Muscle of leg (tissue), 11 donors: ENCODE data around the gene COL1A1. TPM values are rescaled to one million over a fixed set of nuclear protein-coding genes. Genes with fewer than 3 reads are reported as not detected.
A peak's percentile ranks its signal among the peaks of the same experiment; 100 is the strongest.

Experiments
- DNase-seq: peaks from one replicate; pipeline ENCODE4 v3.0.0; 2013
- H3K27ac ChIP-seq: one replicate; pipeline ENCODE4 v1.5.1; 2013; ENCODE audit warnings: mild to moderate bottlenecking, low read length, control low read depth
- H3K27me3 ChIP-seq: one replicate; pipeline ENCODE4 v1.6.1; 2013; ENCODE audit warnings: low read length; ENCODE audit not compliant: control insufficient read depth, insufficient read depth
- H3K36me3 ChIP-seq: one replicate; pipeline ENCODE4 v1.6.1; 2013; ENCODE audit warnings: low read length; ENCODE audit not compliant: control insufficient read depth, insufficient read depth
- H3K4me1 ChIP-seq: one replicate; pipeline ENCODE4 v1.6.1; 2013; ENCODE audit warnings: low read length; ENCODE audit not compliant: control insufficient read depth, insufficient read depth
- H3K4me3 ChIP-seq: one replicate; pipeline ENCODE4 v1.5.1; 2013; ENCODE audit warnings: low read length, control low read depth
- H3K9me3 ChIP-seq: replicated peaks from 2 replicates; pipeline ENCODE4 v1.6.1; 2013; ENCODE audit warnings: low read depth, low read length; ENCODE audit not compliant: control insufficient read depth
- WGBS: methylation state at CpG from one replicate; pipeline ENCODE4 v1.1.5; 2013; ENCODE audit warnings: missing lambda C conversion rate; ENCODE audit not compliant: insufficient coverage; 5-methylcytosine and 5-hydroxymethylcytosine counted together
- polyA plus RNA-seq, 8 donors: library from polyadenylated mRNA; unstranded; fragments of 120-200 nt; gene quantifications; one replicate each; pipeline versions ENCODE4 v1.2.1 to v1.2.3, GENCODE V29; 2013; ENCODE audit warnings: inconsistent platforms in 1 of 8, low replicate concordance in 1 of 8; ENCODE audit not compliant: insufficient read length in 8 of 8, insufficient read depth in 1 of 8
- total RNA-seq: library from RNA; stranded (reverse); fragments of 120-200 nt; gene quantifications from one replicate; pipeline ENCODE4 v1.2.4, GENCODE V29; 2013

COL1A1 gene
- total and polyA plus RNA-seq, 9 donors: 2,579 to 9,345 (median 4,374) TPM

GRCh38 chr17:50146230-50146926 lies 55.1 kb downstream of the COL1A1 start:
- Histone ChIP-seq H3K36me3 (peaks cover 53% of the 10 kb centered on the region), H3K4me1 (peaks cover 46% of the 10 kb centered on the region), H3K27ac (peak overlapping the region; percentile 84), H3K4me3 (no peak overlapping the region), H3K27me3 (no peaks in the 10 kb centered on the region), H3K9me3 (no peaks in the 10 kb centered on the region)
- DNase-seq: peak; percentile 21
- WGBS: 62% methylated on average over 2 of the region's 10 CpGs

GRCh38 chr17:50145532-50146229 lies 55.8 kb downstream of the COL1A1 start:
- H3K27me3 ChIP-seq: no peaks in the 10 kb centered on the region
- H3K4me1 ChIP-seq: peaks cover 47% of the 10 kb centered on the region
- H3K27ac ChIP-seq: no peak overlapping the region
- WGBS: 42% methylated on average over 6 of the region's 11 CpGs
- peaks cover 60% of the 10 kb centered on the region for H3K36me3 ChIP-seq
- H3K9me3 ChIP-seq: no peaks in the 10 kb centered on the region
- H3K4me3 ChIP-seq: no peak overlapping the region
- peak; percentile 11 for DNase-seq

DNA sequence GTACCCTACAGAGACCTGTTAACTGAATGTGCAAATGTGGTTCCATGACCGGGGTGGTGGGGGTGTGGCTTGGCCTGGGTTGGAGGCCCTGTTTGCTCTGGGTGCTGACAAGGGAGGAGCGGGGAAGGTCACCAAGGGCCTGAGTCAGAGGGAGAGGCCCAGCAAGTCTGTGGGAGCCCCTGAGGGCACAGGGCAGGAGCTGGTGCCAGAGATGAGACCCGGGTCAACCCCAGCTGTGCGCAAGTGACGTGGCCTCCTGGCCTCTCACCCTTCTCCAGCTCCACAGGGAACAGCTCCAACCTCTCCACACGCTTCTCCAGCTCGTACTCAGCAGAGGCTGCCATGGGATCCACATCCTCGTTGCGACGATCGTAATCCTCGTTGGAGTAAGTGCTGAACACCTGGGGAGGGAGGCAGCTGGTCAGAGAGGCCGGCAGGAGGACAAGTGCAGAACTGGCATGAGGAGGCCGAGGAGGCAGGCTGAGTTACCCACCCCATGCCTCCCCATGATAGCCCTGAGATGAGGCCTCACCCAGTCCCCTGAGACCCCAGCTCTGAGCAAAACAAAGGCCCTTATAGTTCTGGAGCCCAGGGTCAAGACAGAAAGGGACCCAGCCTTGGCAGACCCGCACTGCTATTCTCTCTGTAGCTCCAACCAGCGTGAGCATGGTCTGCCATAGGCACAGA lies 56.4 kb downstream of the COL1A1 start:
- Histone ChIP-seq H3K4me3 (no peak overlapping the region), H3K9me3 (no peaks in the 10 kb centered on the region), H3K4me1 (peaks cover 54% of the 10 kb centered on the region), H3K36me3 (peaks cover 67% of the 10 kb centered on the region), H3K27me3 (no peaks in the 10 kb centered on the region), H3K27ac (no peak overlapping the region)
- WGBS: 60% methylated on average over 8 of the region's 16 CpGs
- peak; percentile 11 for DNase-seq

DNA sequence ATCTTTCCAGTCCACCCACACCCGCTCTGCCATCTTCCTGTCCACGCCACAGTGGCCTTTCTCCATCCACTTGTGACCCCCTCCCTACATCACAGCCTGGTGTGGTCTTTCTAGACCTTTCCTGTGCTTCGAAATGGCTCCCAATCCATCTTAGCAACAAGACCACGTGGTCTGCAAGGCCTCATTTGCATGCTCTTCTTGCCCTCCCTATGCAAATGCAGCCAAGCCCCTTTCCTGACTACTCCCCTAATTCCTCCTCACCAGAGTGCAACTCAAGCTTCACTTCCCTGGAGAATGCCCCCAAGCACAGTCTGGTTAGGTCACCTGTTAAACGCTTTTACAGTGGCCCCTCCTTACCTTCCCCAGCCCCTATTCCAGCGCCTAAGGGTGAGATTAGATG lies 57.1 kb downstream of the COL1A1 start:
- H3K36me3 ChIP-seq: peaks cover 73% of the 10 kb centered on the region
- WGBS: 65% methylated on average over 4 of the region's 6 CpGs
- DNase-seq: no peak
- no peaks in the 10 kb centered on the region for H3K9me3 ChIP-seq
- no peak overlapping the region for H3K4me3 ChIP-seq
- no peak overlapping the region for H3K27ac ChIP-seq
- peaks cover 53% of the 10 kb centered on the region for H3K4me1 ChIP-seq
- H3K27me3 ChIP-seq: no peaks in the 10 kb centered on the region

GRCh38 chr17:50143461-50144176 lies 57.8 kb downstream of the COL1A1 start:
- H3K4me1 ChIP-seq: peaks cover 47% of the 10 kb centered on the region
- H3K9me3 ChIP-seq: no peaks in the 10 kb centered on the region
- H3K4me3 ChIP-seq: no peak overlapping the region
- H3K36me3 ChIP-seq: peaks cover 80% of the 10 kb centered on the region
- DNase-seq: no peak
- no peaks in the 10 kb centered on the region for H3K27me3 ChIP-seq
- WGBS: 79% methylated on average over 5 of the region's 20 CpGs
- H3K27ac ChIP-seq: no peak overlapping the region

GRCh38 chr17:50141745-50142110 lies 59.7 kb downstream of the COL1A1 start:
- H3K27me3 ChIP-seq: no peaks in the 10 kb centered on the region
- no peaks in the 10 kb centered on the region for H3K9me3 ChIP-seq
- 61% methylated on average over 6 of the region's 8 CpGs for WGBS
- H3K4me1 ChIP-seq: peaks cover 28% of the 10 kb centered on the region
- peaks cover 98% of the 10 kb centered on the region for H3K36me3 ChIP-seq
- no peak overlapping the region for H3K4me3 ChIP-seq
- H3K27ac ChIP-seq: no peak overlapping the region
- DNase-seq: no peak

GRCh38 chr17:50141026-50141744 lies 60.2 kb downstream of the COL1A1 start:
- DNase-seq: peak; percentile 7
- no peak overlapping the region for H3K4me3 ChIP-seq
- H3K9me3 ChIP-seq: no peaks in the 10 kb centered on the region
- H3K36me3 ChIP-seq: peaks cover 98% of the 10 kb centered on the region
- H3K27me3 ChIP-seq: no peaks in the 10 kb centered on the region
- WGBS: 87% methylated on average over 4 of the region's 16 CpGs
- no peak overlapping the region for H3K27ac ChIP-seq
- H3K4me1 ChIP-seq: peaks cover 23% of the 10 kb centered on the region

DNA sequence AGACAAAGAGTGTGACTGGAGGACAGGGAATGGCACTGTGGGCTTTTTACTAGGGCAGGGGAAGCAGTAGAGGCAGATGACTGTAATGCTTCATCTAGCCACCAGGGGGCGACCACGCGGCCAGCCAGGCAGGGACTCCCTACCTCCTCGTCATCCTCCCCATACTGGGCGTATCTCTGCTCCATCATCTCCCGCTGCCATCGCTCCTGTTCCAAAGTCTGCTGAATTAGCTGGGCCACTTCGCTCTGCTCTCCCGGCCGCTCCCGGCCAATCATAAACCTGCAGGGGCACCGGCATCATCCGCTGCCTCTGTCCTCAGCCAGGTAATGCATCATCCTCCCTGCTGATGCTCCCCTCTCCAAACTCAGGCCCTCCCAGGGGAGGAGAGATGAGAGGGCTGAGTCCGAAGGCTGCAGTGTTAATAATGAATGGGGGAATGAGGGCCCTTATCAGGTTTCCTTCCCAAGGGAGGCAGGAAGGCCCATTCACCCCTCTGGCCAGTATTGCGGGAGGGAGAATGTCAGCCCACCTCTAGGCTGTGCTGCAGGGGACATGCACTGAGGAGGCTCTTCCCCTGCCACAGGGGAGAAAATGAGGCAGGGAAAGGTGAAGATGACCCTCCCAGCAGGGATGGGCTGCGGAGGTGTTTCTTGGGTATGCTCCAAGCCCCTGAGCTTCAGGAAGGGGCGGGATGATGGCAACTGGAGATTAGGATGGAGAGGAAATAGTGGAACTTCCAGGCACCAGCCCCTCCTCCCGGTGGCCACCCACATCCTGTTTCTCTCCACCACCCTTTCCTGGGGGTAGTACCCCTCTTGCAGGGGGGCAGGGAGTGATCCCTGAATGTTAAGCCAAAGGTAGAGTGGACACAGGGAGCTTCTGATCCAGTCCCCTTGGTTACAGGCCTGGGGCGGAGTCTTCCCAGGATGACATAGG lies 61.2 kb downstream of the COL1A1 start:
- Histone ChIP-seq H3K36me3 (peaks cover 99% of the 10 kb centered on the region), H3K4me3 (no peak overlapping the region), H3K9me3 (no peaks in the 10 kb centered on the region), H3K27me3 (no peaks in the 10 kb centered on the region), H3K4me1 (peaks cover 16% of the 10 kb centered on the region), H3K27ac (peak overlapping the region; percentile 53)
- DNase-seq: peak; percentile 81
- WGBS: 25% methylated on average over 13 of the region's 19 CpGs
